Measurements from ENCODE around the gene RPS6KB2. TPM values are rescaled to one million over a fixed set of nuclear protein-coding genes. Genes with fewer than 3 reads are reported as not detected.

Gene RPS6KB2
- polyA plus RNA-seq (2012; ENCODE audit: low read depth, missing spikeins), result 38.0 TPM

DNA sequence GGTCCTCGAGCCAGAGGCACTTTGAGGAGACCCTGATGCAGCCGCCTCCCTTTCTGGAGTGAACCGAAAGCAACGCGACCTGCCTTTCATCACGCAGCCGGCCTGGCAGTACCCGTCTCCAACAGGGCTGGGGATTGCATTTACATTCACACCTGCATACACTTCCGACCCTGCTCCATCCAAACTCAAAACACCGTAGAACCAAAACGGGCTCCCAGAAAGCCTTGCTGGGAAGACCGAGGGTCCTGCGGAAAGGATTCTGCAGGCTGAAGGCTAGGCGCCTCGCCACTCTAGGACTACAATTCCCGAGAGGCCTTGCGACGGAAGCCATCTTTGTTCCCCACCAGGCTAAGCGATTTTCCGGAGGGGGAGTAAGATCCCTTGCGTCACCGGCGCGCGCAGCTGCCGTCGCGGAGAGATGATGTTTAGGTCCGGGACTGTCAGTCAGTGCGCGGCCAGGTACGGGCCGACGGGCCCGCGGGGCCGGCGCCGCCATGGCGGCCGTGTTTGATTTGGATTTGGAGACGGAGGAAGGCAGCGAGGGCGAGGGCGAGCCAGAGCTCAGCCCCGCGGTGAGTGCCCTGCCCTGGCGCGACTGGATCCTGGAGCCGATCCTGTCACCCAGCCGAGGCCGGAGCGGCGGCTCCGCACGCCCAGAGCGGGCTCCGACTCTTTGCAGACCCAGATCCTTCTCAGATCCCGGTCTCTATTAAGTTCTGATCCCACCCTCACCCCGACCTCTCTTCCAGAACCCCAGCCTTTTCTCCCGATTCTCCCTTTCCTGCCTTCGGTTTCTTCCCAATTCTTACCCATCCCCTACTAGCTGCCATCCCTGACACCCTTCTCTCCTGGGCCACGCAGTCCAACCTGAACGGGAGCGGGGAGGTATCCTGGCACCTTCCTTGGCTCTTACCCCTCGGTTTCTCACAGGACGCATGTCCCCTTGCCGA lies at the start of gene RPS6KB2:
Gene RPS6KB2 (plus strand): TSS at position 443 of the 950 bp plus-strand sequence. CDS start 52 bp downstream, at position 495.
- DNase-seq (ENCODE audit: insufficient read length, low spot score) (peak; percentile 99), FAIRE-seq (peak; percentile 99)
- TF ChIP-seq POU2F2 (IDR thresholded peaks at IDR 0.05; ENCODE audit: low read depth, low read length) (peak; percentile 45; the same call in 1 of the 2 replicates), PAX5 (IDR thresholded peaks at IDR 0.05; ENCODE audit: insufficient read depth, low read length, severe bottlenecking) (no peak), POLR2AphosphoS5 (IDR thresholded peaks at IDR 0.05; ENCODE audit: low read depth, low read length) (0 out of 2 replicates have a peak, but pooled peaks have one; percentile 69), TAF1 (IDR thresholded peaks at IDR 0.05; ENCODE audit: low read depth, low read length) (peak; percentile 63), SPI1 (IDR thresholded peaks at IDR 0.05; ENCODE audit: low read depth, low read length) (no peak), POLR2A (IDR thresholded peaks at IDR 0.05; ENCODE audit: low read depth, low read length) (peak; percentile 61; the same call in 1 of the 2 replicates)

DNA sequence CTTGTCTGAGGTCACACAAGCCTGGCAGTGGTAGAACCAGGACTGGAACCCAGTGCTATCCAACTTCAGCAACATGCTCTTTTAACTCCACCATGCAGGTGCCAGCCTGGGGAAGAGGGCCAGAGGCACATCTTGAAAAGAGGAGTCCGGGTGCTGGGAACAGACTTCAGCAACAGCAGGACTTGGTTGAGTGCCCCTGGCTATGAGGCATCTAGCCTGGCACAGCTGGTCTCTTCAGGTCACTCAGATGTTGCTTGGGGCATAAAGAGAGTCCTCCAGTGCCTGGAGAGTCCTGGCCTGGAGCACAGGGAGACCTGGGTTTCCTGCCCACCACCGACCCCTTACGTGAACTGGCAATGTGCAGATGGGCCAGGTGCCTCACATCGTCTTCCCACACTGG lies 49.8 kb upstream of the RPS6KB2 start:
- no peak for TF ChIP-seq POU2F2 (IDR thresholded peaks at IDR 0.05; ENCODE audit: low read depth, low read length)
- no peak for TF ChIP-seq PAX5 (IDR thresholded peaks at IDR 0.05; ENCODE audit: insufficient read depth, low read length, severe bottlenecking)
- no peak for TF ChIP-seq TAF1 (IDR thresholded peaks at IDR 0.05; ENCODE audit: low read depth, low read length)
- TF ChIP-seq POLR2A (IDR thresholded peaks at IDR 0.05; ENCODE audit: low read depth, low read length), result no peak
- FAIRE-seq, result no peak
- no peak for DNase-seq (ENCODE audit: insufficient read length, low spot score)

DNA sequence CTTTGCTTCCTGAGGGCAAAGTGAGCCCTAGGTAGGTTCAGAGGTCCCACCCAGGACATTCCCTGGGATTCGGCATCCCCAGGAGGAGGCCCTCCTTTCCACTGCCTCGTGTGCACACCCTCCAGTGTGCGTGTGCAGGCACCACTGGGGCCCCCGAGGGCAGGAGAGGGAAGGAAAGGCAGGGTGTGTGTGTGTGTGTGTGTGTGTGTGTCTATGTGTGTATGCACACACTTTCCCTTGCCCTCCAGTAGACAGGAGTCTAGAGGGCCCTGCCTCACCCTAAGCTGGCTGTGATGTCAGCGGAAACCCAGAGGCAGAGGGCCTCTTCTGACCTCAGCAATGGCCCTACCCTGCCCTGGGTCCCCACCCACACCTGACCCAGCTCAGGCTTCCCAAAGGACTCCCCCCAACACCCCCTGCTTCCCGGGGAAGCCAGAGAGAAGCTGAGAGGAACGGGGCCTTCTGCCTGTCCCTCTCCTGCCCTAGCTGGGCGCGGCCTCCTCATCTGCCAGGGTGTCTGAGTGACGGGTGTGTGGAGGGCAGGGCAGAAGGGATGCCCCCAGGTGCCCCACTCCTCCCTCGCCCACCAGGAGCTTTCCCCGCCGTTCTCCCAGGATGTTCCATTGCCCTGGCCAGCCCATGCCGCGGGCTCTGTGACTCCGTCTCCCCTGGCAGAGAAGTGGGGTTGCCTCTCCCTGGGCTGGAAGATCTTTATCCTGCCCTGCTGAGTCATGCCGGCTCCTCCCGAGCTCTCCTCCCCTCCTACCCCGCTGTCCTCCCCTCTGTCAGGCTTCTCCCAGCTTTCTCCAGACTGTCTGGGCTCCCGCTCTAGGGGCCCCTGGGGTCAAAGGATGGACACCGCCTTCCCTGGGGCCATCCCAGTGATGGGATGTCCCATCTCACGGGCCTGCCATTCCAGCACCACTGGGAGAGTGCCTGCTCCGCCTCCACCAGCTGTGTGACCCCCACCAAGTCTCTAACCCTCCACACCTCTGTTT lies 48.9 kb upstream of the RPS6KB2 start:
- FAIRE-seq (no peak), DNase-seq (ENCODE audit: insufficient read length, low spot score) (no peak)
- TF ChIP-seq PAX5 (IDR thresholded peaks at IDR 0.05; ENCODE audit: insufficient read depth, low read length, severe bottlenecking) (no peak), SPI1 (IDR thresholded peaks at IDR 0.05; ENCODE audit: low read depth, low read length) (no peak)

DNA sequence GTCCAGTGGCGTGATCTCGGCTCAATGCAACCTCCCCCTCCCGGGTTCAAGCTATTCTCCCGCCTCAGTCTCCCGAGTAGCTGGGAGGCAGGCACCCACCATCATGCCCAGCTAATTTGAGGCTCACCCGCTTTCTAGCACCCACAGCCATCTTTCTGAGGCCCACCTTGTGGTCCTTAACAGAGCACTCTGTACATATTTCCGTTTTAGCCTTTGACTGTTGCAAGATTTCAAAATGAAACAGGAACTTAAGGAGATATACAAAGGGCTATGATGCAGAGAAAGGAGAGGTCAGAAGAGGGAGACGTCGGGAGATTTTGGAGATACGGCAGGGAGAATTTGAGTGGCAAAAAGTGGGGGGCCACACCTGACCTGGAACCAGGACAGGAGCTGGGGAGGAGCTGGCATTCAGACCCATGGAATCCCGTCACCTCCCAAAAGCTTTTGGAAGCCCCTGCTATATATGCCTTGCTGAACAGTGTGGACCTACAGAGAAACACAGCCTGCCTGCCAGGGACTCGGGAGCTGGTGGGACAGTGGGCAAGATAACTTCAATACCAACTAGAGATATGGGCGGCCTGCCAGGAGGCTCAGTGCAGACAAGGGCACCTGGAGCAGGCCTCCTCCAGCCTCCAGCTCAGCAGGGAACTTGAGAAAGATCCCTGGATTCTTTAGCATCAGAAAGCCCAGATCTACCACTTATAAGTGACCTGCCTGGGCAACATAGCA lies 46.9 kb upstream of the RPS6KB2 start:
- FAIRE-seq (peak; percentile 23), DNase-seq (ENCODE audit: insufficient read length, low spot score) (no peak)
- TF ChIP-seq POLR2AphosphoS5 (IDR thresholded peaks at IDR 0.05; ENCODE audit: low read depth, low read length) (no peak), POLR2A (IDR thresholded peaks at IDR 0.05; ENCODE audit: low read depth, low read length) (no peak), POU2F2 (IDR thresholded peaks at IDR 0.05; ENCODE audit: low read depth, low read length) (no peak), PAX5 (IDR thresholded peaks at IDR 0.05; ENCODE audit: insufficient read depth, low read length, severe bottlenecking) (no peak)

DNA sequence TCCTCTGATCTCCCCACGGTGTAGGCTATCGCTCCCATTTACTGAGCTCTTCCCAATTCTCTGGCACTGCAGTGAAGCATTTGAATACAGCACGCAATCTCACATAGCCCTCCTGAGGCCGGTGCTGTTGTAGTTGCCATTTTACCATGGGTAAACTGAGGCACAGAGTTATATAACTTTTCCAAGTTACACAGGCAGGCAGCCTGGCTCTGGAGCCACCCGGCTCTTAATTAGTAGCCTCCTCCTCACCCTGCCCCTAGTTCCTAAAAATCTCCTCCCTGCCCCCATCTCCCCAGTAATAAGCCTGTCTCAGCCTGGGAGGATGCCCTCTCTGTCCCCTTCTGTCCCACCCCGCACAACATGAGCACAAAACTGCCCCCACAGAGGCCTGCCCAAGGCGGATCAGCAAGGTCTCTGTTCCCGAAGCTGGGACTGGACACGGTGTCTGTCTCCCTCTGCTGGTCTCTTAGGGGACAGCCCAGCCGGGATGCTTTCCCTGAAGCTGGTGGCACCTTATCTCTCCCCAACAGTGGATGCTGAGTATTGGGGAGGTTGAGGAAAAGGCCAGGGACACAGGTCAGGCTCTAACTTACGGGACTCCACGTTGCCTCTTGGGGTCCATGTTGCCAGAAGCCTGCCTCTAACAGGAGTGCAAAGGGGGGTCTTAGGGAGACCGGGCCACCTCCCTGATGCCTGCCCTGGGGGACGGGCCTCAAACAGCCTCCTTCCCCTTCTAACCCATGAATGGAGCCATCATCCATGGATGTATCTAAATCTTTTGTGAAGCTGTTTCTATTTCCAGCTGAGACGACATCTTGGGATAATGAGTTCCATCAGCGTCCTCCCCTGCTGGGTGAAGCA lies 45.8 kb upstream of the RPS6KB2 start:
- TF ChIP-seq POLR2AphosphoS5 (IDR thresholded peaks at IDR 0.05; ENCODE audit: low read depth, low read length) (no peak), TAF1 (IDR thresholded peaks at IDR 0.05; ENCODE audit: low read depth, low read length) (no peak), SPI1 (IDR thresholded peaks at IDR 0.05; ENCODE audit: low read depth, low read length) (no peak), PAX5 (IDR thresholded peaks at IDR 0.05; ENCODE audit: insufficient read depth, low read length, severe bottlenecking) (no peak), POU2F2 (IDR thresholded peaks at IDR 0.05; ENCODE audit: low read depth, low read length) (no peak)
- FAIRE-seq (peak; percentile 75), DNase-seq (ENCODE audit: insufficient read length, low spot score) (no peak)

DNA sequence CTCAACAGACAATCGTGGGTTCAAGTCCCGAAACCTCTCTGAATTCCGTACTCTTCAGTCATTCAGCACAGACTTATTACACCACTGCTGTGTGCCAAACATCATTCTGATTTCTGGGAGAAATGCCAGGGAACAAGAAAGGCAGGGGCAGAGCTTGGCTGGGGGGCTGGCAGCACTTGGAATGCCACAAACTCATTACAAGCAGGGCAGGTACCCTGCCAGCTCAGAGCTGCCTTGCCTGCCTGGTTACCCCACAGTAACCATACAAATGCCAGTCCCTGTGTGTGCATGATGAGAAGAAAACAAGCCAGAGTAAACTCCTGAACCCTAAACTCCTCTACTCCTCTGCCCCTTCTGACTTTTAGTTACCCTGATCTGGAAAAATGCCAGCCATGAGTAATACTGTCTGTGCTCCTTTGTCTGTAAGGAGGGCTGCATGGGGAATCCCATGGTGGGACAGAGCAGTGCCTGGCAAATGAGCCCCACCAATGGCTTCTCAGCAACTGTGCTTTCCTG lies 43.4 kb upstream of the RPS6KB2 start:
- DNase-seq (ENCODE audit: insufficient read length, low spot score) (no peak), FAIRE-seq (no peak)
- TF ChIP-seq TAF1 (IDR thresholded peaks at IDR 0.05; ENCODE audit: low read depth, low read length), result no peak
- TF ChIP-seq POLR2A (IDR thresholded peaks at IDR 0.05; ENCODE audit: low read depth, low read length), result no peak
- TF ChIP-seq POU2F2 (IDR thresholded peaks at IDR 0.05; ENCODE audit: low read depth, low read length), result no peak
- no peak for TF ChIP-seq PAX5 (IDR thresholded peaks at IDR 0.05; ENCODE audit: insufficient read depth, low read length, severe bottlenecking)
- no peak for TF ChIP-seq SPI1 (IDR thresholded peaks at IDR 0.05; ENCODE audit: low read depth, low read length)
- TF ChIP-seq POLR2AphosphoS5 (IDR thresholded peaks at IDR 0.05; ENCODE audit: low read depth, low read length), result no peak

DNA sequence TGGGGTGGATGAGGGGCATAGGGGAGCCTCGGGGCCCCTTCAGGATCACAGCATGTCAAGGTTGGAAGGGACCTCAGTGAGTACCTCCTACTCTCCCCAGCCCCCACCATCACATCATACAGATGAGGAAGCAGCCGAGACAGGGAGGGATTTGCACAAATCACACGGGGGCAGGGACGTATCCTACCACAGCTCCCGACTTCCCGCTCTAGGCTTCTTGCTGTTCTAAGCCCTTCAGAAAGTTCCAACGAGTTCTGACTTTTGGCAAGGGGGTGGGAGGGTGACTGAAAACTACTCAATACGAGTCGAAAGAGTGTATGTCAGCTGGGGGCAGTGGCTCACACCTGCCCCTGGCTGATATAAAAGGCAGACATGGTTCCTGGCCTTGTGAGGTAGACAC lies 41.2 kb upstream of the RPS6KB2 start:
- TF ChIP-seq SPI1 (IDR thresholded peaks at IDR 0.05; ENCODE audit: low read depth, low read length), result no peak
- TF ChIP-seq POLR2AphosphoS5 (IDR thresholded peaks at IDR 0.05; ENCODE audit: low read depth, low read length), result no peak
- no peak for TF ChIP-seq POLR2A (IDR thresholded peaks at IDR 0.05; ENCODE audit: low read depth, low read length)
- TF ChIP-seq POU2F2 (IDR thresholded peaks at IDR 0.05; ENCODE audit: low read depth, low read length), result no peak
- no peak for TF ChIP-seq TAF1 (IDR thresholded peaks at IDR 0.05; ENCODE audit: low read depth, low read length)
- TF ChIP-seq PAX5 (IDR thresholded peaks at IDR 0.05; ENCODE audit: insufficient read depth, low read length, severe bottlenecking), result no peak
- no peak for DNase-seq (ENCODE audit: insufficient read length, low spot score)
- FAIRE-seq, result no peak

DNA sequence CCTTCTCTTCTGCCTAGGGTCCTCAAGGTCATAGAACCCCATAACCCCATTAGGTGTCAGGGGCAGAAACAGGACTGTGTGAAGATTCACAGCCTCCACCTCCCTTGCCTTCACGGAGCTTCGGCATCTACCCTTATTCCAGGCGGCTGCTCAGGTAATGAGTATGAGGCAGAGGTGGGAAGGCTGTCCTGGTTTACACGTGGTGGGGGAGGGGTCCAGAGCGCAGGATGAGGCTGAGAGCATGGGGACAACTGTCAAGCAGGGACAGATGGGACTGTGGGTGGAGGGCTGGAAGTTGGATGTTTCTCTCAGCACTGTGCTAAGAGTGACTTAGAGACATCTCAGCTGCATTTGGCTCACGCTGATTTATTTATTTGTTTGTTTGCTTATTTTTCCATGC lies 40.8 kb upstream of the RPS6KB2 start:
- FAIRE-seq (no peak), DNase-seq (ENCODE audit: insufficient read length, low spot score) (no peak)
- TF ChIP-seq POLR2A (IDR thresholded peaks at IDR 0.05; ENCODE audit: low read depth, low read length) (no peak), TAF1 (IDR thresholded peaks at IDR 0.05; ENCODE audit: low read depth, low read length) (no peak), POLR2AphosphoS5 (IDR thresholded peaks at IDR 0.05; ENCODE audit: low read depth, low read length) (no peak), SPI1 (IDR thresholded peaks at IDR 0.05; ENCODE audit: low read depth, low read length) (no peak), PAX5 (IDR thresholded peaks at IDR 0.05; ENCODE audit: insufficient read depth, low read length, severe bottlenecking) (no peak), POU2F2 (IDR thresholded peaks at IDR 0.05; ENCODE audit: low read depth, low read length) (no peak)

Measured in GM12891 (cell line).